HG02981 (cell line): ENCODE results near the gene SGMS1.
"Not testable (repeated sequence)": the region's sequence is repeated elsewhere in the genome, so short reads cannot be mapped to it uniquely, and the experiment has no call there.

Source experiments
- ATAC-seq: cut with Tn5 transposase; IDR thresholded peaks from one replicate; pipeline ENCODE4 v1.9.1; 2021; ENCODE audit warnings: mild to moderate bottlenecking, moderate library complexity; ENCODE audit not compliant: unreplicated experiment

Gene SGMS1

GRCh38 chr10:50286996-50287803 lies 336.6 kb downstream of the SGMS1 start:
- ATAC-seq, result no peak

- no peak for ATAC-seq
Observed at GRCh38 chr10:50286517-50286916, 337.2 kb downstream of the SGMS1 start.

GRCh38 chr10:50281967-50282522 lies 341.7 kb downstream of the SGMS1 start:
- no peak for ATAC-seq

- ATAC-seq, result no peak
Observed at GRCh38 chr10:50281210-50281966, 342.4 kb downstream of the SGMS1 start.

GRCh38 chr10:50280049-50280841 lies 343.5 kb downstream of the SGMS1 start:
- no peak for ATAC-seq

GRCh38 chr10:50279489-50279888 lies 344.3 kb downstream of the SGMS1 start:
- no peak for ATAC-seq

GRCh38 chr10:50275650-50276235 lies 348.0 kb downstream of the SGMS1 start:
- no peak for ATAC-seq

- ATAC-seq, result no peak
Observed at GRCh38 chr10:50272531-50272930, 351.2 kb downstream of the SGMS1 start.

GRCh38 chr10:50271564-50272250 lies 352.0 kb downstream of the SGMS1 start:
- ATAC-seq, result no peak

GRCh38 chr10:50267877-50268276 lies 355.9 kb downstream of the SGMS1 start:
- not testable (repeated sequence) for ATAC-seq

- ATAC-seq, result not testable (repeated sequence)
Observed at GRCh38 chr10:50262625-50263024, 361.1 kb downstream of the SGMS1 start.

GRCh38 chr10:50260791-50261281 lies 362.9 kb downstream of the SGMS1 start:
- peak; percentile 100 for ATAC-seq
